ENCODE results near the gene RHOD.
A peak's percentile ranks its signal among the peaks of the same experiment; 100 is the strongest.

RHOD gene

GRCh38 chr11:67056267-67057204 is at the start of gene RHOD:
RHOD (plus strand) TSS chr11:67056847; CDS start chr11:67056903, 56 bp downstream.
- peak within 1 kb of the TSS; percentile 48 for H3K4me3 ChIP-seq (ENCODE audit: low read depth, low read length)

- H3K4me3 ChIP-seq (ENCODE audit: low read depth, low read length), result no peak overlapping the region
Observed at GRCh38 chr11:67007126-67007525, 49.5 kb upstream of the RHOD start.

- H3K4me3 ChIP-seq (ENCODE audit: low read depth, low read length), result no peak overlapping the region
Observed at GRCh38 chr11:67010296-67010905, 46.2 kb upstream of the RHOD start.

- no peak overlapping the region for H3K4me3 ChIP-seq (ENCODE audit: low read depth, low read length)
Observed at GRCh38 chr11:67013511-67014045, 43.1 kb upstream of the RHOD start.

GRCh38 chr11:67014343-67014742 is 42.3 kb upstream of the RHOD start:
- H3K4me3 ChIP-seq (ENCODE audit: low read depth, low read length), result no peak overlapping the region

- no peak overlapping the region for H3K4me3 ChIP-seq (ENCODE audit: low read depth, low read length)
Observed at GRCh38 chr11:67015048-67015447, 41.6 kb upstream of the RHOD start.

- no peak overlapping the region for H3K4me3 ChIP-seq (ENCODE audit: low read depth, low read length)
Observed at GRCh38 chr11:67016550-67016949, 40.1 kb upstream of the RHOD start.

- no peak overlapping the region for H3K4me3 ChIP-seq (ENCODE audit: low read depth, low read length)
Observed at GRCh38 chr11:67020949-67021348, 35.7 kb upstream of the RHOD start.

GRCh38 chr11:67022341-67022933 is 34.2 kb upstream of the RHOD start:
- peak overlapping the region; percentile 36 for H3K4me3 ChIP-seq (ENCODE audit: low read depth, low read length)

GRCh38 chr11:67022961-67023956 is 33.4 kb upstream of the RHOD start, which contains the start of gene SYT12:
SYT12 (plus strand) TSS chr11:67023134; CDS start chr11:67030145, 7,011 bp downstream.
- peak within 1 kb of the TSS; percentile 36 for H3K4me3 ChIP-seq (ENCODE audit: low read depth, low read length)

GRCh38 chr11:67023957-67024353 is 32.7 kb upstream of the RHOD start:
- H3K4me3 ChIP-seq (ENCODE audit: low read depth, low read length), result peak overlapping the region; percentile 36

GRCh38 chr11:67024410-67024809 is 32.2 kb upstream of the RHOD start:
- H3K4me3 ChIP-seq (ENCODE audit: low read depth, low read length), result no peak overlapping the region

GRCh38 chr11:67024966-67025365 is 31.7 kb upstream of the RHOD start:
- H3K4me3 ChIP-seq (ENCODE audit: low read depth, low read length), result no peak overlapping the region

GRCh38 chr11:67025750-67026149 is 30.9 kb upstream of the RHOD start:
- H3K4me3 ChIP-seq (ENCODE audit: low read depth, low read length), result no peak overlapping the region

GRCh38 chr11:67026941-67027340 is 29.7 kb upstream of the RHOD start:
- H3K4me3 ChIP-seq (ENCODE audit: low read depth, low read length), result no peak overlapping the region

- H3K4me3 ChIP-seq (ENCODE audit: low read depth, low read length), result no peak overlapping the region
Observed at GRCh38 chr11:67027483-67027930, 29.1 kb upstream of the RHOD start.

- no peak overlapping the region for H3K4me3 ChIP-seq (ENCODE audit: low read depth, low read length)
Observed at GRCh38 chr11:67027943-67028542, 28.6 kb upstream of the RHOD start.

GRCh38 chr11:67029146-67029545 is 27.5 kb upstream of the RHOD start:
- no peak overlapping the region for H3K4me3 ChIP-seq (ENCODE audit: low read depth, low read length)

GRCh38 chr11:67030976-67031375 is 25.7 kb upstream of the RHOD start:
- no peak overlapping the region for H3K4me3 ChIP-seq (ENCODE audit: low read depth, low read length)

All from iPS-11a (cell line).